HT-29 (cell line): Measurements from ENCODE around the gene TYW1. TPM values are rescaled to one million over a fixed set of nuclear protein-coding genes. Genes with fewer than 3 reads are reported as not detected.
A peak's percentile ranks its signal among the peaks of the same experiment; 100 is the strongest.
"Not testable (repeated sequence)": the region's sequence is repeated elsewhere in the genome, so short reads cannot be mapped to it uniquely, and the experiment has no call there.

Experiments used
- DNase-seq: peaks from one replicate; pipeline ENCODE4 v3.0.0-alpha.2; 2015; ENCODE audit warnings: low spot score
- total RNA-seq: library from RNA; depleted of rRNA; stranded (reverse); fragments of >200 nt; shearing (Covaris generic); gene quantifications from 2 replicates; pipeline ENCODE4 v1.2.3, GENCODE V29; 2014

TYW1 gene
- total RNA-seq, 1 experiment from 2014 or later, result 19.5 TPM

DNA sequence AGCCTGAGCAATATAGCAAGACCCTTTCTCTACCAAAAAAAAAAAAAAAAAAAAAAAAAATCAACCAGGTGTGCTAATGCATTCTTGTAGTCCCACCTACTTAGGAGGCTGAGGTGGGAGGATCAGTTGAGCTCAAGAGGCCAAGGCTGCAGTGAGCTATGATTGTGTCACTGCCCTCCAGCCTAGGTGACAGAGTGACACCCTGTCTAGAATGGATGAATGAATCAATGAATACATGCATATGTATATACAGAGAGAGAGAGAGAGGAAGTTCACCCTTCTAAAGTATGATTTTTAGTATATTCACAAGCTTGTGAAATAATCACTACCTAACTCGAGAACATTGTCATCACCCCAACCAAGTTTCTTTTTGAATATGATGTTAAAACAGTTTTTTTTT lies 138.3 kb downstream of the TYW1 start:
- not testable (repeated sequence) for DNase-seq

DNA sequence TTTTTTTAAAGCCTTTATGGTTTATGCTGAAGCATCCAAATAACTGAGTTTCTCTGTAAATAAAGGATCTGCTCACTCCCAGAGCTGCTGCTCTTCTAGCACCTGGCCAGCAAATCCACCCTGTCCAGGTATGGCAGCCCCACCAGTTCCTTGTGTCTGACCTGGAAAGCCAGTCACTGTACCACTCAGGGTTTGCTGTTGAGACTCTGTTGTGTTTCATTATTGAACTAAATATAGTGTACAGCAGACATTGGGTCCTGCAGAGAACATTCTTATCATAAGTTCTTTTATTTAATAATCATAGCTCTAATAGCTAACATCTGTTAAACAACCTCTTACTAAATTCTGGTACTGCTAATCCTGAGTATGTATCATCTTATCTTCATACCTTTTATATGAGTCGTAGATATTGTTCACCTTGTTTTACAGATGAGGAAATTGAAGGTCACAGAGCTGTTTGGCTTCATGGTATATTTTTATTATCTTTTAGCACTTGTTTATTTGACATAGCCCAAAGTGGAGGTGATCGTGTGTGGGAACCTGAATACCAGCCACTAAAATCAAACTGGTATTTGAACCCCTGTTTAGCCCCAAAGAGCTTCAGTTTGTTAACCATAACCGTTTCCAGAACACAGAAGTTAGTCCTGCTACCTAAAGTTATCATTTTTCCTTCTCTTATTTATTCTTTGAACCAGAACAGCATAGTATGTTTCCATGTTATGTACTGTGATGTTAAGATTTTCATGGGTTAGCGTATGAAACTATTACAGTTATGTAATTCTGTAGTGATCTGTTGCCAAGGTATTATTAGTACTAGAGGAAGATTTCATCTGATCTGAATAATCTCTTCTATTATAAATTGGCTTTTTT lies 139.2 kb downstream of the TYW1 start:
- DNase-seq, result not testable (repeated sequence)

DNA sequence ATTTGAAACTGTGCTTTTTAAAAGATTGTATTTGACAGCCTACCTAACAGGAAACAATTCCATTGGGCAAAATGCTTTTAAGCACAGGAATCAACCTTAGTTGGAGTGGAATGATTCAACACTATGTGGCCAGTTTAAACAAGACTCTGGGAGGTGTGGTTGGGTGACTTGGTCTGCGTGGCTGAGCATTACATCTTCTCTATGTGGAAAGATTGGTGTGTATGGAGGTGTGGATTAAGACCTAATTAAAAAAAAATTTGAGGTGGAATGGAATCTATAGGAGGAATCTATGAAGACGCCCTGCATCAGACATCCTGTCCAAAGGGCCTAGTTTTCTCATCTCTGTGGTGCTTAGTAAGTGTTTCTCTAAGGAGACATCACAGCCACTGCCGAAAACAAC lies 140.9 kb downstream of the TYW1 start:
- not testable (repeated sequence) for DNase-seq

DNA sequence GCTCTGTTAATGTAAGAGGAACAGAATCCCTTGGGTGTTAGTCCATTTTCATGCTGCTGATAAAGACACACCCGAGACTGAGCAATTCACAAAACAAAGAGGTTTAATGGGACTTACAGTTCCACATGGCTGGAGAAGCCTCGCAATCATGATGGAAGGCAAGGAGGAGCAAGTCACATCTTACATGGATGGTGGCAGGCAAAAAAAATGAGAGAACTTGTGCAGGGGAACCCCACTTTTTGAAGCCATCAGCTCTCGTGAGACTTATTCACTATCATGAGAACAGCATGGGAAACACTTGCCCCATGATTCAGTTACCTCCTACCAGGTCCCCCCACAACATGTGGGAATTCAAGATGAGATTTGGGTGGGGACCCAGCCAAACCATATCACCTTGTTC lies 143.2 kb downstream of the TYW1 start:
- not testable (repeated sequence) for DNase-seq

DNA sequence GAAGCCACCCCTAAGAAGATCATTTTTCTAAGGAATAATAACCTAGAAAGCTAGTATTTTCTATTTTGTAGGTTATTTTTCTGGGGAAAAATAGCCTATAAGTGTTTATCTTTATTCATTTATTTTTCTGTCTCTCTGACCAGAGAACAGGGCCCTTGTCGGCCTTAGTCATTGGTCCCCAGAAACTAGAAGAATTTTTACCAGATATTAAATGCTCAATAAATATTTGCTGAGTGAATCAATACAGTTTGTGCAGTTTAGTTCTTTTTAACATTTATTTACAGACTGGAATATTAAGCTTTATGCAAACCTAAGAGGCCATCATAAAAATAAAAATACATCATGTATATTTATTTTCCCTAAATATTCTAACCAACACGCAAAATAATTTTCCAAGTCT lies 144.4 kb downstream of the TYW1 start:
- not testable (repeated sequence) for DNase-seq

DNA sequence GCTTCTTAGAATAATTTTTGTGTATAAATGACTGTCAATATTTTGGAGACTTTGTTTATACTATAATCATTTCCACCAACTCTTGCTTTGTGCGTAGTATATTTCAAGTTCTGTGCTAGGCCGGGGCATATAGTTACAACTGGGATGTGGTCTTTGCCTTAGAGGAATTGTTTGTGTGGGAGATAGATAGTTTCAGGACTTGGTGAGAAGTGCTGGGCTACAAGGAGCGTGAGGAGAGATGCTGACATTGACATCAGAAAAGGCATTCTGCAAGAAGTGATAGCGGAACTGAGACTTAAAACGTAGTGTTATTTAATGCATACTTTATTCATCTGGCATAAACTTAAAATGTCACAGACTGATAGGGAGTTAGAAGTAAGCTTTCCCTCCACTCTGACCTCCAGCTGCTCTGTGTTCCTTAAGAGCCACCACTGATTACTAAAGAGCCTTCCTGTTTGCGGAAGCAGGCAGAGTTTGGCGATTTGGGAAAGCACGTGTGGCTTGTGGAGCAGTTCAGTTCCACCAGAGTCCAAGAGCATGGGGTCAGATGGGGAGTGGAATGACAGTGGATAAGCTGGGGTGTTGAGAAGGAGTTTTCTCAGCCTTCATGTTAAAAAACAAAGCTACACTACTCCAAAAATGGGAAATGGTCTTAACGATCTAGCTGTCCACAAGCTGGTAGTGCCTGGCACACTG lies 146.6 kb downstream of the TYW1 start:
- not testable (repeated sequence) for DNase-seq

DNA sequence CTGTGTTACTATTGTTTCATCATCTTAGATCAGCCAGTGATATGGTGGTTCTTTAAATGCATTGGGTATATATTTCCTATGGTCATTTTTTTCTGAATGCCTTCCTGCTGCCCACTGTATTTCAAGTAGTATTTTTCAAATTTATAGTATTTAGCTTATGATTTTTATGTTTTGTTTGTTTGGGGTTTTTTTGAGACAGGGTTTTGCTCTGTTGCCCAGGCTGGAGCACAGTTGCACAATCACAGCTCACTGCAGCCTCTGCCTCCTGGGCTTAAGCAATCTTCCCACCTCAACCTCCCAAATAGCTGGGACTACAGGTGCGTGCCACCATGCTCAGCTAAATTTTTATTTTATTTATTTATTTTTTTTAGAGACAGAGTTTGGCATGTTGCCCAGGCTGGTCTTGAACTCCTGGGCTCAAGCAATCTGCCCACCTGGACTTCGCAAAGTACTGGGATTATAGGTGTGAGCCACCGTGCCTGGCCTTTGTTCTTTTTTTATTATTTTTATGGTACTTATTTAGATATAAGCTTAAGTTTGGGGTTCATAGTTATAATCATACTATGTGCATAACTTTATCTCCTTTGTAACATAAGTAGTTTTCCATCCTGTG lies 149.1 kb downstream of the TYW1 start:
- not testable (repeated sequence) for DNase-seq

DNA sequence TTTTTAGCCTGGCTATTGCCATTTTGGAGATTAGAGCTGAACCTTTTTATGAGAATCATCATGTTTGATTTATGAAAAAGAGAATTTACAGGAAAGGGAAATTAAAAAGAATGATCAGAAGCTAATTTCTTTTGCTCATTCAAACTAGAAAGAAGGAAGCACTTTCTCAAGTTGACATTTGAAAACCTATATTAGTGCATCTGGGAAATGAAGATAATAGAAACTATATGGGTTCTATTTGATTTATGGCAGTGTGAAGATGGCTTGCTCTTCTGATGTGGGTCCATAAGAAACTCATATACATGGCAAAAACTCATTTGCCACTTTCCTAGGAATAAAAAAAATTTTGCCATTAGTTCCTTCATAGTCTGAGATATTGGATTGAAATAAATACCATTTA lies 152.5 kb downstream of the TYW1 start:
- DNase-seq, result not testable (repeated sequence)

DNA sequence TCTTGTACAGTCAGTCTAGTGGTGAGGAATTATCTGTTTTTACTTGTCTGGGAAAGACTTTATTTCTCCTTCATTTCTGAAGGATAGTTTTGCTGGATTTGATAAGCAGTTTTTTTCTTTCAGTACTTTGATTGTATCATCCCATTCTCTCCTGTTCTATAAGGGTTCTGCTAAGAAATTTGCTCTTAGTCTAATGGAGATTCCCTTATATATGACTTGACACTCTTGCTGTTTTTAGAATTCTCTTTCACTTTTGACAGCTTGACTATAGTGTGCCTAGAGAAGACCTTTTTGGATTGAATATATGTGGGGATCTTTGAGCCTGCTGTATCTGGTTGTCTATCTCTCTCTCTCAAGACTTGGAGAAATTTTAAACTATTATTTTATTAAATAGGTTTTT lies 157.7 kb downstream of the TYW1 start:
- not testable (repeated sequence) for DNase-seq

DNA sequence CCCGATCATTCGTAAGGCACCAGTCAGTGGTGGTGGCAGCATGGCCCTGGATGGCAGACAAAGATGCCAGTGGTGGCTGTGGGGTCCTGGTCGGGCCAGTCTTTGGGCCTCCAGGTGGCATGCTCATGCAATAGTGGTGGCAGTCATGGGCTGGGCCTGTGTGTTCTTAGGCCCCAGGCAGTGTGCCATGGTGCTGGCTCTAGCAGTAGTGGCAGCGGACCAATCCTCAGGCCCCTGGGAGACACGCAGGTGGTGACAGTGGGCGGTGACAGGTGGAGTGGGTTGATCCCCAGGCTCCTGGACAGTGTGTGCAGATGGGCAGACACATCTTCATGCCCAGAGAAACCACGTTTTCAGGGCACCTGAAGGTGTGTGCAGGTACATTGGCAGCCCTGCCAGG lies 159.4 kb downstream of the TYW1 start:
- DNase-seq, result not testable (repeated sequence)

DNA sequence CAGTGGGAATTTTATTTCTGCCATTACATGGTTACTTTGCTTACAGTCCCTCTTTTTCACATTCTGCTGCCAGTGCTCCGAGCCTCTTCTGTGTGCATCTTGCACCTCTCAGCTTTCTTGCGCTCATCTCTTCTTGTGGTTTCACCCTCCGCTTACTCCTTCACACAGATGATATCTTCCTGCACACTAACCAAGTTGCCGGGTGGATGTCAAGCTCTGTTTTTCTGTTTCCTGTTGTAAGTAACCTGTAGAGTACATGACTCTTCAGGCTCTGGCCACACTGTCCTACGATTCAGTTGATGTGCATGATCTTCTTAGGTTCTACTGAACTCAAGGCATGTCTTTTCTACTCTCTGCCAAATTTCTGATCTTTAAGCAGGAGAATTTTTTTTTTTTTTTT lies 166.7 kb downstream of the TYW1 start:
- DNase-seq, result not testable (repeated sequence)

DNA sequence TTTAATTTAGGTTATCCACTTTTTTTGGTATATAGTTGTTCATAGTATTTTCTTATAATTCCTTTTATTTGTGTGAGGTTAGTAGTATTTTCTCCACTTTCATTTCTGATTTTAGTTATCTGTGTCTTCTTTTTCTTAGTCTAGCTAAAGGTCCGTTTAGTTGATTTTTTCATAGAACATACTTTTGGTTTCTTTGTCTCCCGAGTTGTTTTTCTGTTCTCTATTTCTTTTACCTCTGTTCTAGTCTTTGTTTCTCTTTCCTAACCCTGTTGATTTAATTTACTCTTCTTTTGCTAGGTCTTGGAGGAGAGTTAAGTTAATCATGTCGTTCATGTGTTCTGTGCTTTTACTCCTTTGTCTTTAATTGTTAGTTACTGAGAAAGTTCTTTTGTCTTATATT lies 174.5 kb downstream of the TYW1 start:
- DNase-seq, result not testable (repeated sequence)

DNA sequence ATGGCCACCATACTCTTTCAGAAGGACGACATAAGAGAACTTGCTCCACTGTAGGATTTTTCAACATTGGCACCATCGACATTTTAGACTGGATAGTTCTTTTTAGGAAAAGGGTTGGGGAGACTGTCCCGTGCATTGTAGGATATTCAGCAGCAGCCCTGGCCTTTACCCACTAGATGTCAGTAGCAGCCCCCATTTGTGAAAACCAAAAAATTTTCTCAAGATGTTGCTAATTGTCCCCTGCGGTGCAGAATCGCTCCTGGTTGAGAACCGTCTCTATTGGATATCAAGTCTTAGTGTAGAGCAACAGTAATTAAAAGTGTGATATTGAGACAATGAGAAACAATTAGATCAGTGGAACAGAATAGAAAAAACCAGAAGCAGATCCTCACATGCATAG lies 180.1 kb downstream of the TYW1 start:
- peak; percentile 0 for DNase-seq

DNA sequence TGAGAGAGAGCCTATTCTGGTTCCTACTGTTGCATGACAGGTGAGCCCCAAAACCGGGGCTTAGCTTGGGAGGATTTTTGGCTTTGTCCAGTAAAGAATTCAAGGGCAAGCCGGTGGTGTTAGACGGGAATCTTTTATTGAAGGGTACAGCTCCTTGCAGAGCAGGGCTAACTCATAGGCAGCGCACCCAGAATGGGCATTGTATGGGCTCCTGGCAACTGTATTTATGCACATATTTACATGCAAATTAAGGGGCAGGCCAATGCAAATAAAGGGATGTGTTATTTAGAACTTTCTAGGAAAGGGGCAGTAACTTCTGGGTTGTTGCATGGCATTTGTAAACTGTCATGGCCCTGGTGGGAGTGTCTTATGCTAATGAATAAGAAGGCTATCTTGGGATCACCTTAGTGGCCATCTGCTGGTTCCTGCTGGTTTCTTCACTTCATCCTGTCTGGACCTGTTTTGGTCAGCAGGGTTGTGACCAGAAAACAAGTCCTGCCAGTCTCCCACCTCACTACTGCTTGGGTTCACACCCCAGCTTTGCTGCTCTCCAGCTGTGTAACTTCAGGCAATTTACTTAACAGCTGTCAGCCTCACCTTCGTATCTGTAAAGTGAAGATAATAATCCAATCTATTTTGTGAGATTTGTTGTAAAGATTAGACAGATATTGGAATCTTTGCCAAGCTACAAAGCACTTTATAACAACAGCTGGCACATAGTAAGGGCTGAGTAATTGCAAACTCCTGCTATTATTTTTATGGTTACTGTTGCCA lies 182.5 kb downstream of the TYW1 start:
- DNase-seq, result peak; percentile 32

DNA sequence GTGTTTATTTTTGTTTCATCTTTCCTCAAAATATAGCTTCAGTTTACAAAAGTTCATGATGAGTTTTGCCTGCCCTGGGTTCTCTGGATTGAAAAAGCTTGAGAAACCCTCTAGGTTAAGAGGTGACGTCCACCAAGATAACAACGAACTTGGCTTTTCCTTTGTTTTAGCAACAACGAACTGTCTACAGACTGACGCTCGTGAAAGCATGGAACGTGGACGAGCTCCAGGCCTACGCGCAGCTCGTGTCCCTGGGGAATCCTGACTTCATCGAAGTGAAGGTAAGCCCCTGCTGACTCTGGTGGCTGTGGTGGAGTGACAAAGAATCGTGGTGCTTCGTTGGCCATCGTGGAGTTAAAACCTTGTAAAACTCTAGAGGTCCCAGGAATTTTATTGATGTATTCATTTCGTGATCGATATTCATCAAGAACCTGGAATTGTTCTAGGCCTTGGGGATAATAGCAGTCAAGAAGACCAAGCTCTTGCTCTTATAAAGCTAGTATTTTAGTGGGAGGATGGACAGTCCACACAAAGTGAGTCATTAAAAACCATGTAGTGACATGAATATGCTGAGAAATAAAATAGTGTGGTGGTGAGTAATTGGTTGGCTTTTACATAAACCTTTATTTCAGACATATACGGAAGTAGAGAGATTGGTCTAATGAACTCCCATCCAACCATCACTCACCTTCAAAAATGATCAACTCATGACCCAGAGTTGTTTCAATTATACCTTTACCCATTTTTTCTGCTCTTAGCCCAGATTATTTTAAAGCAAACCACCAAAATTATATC lies 186.5 kb downstream of the TYW1 start:
- DNase-seq, result not testable (repeated sequence)

DNA sequence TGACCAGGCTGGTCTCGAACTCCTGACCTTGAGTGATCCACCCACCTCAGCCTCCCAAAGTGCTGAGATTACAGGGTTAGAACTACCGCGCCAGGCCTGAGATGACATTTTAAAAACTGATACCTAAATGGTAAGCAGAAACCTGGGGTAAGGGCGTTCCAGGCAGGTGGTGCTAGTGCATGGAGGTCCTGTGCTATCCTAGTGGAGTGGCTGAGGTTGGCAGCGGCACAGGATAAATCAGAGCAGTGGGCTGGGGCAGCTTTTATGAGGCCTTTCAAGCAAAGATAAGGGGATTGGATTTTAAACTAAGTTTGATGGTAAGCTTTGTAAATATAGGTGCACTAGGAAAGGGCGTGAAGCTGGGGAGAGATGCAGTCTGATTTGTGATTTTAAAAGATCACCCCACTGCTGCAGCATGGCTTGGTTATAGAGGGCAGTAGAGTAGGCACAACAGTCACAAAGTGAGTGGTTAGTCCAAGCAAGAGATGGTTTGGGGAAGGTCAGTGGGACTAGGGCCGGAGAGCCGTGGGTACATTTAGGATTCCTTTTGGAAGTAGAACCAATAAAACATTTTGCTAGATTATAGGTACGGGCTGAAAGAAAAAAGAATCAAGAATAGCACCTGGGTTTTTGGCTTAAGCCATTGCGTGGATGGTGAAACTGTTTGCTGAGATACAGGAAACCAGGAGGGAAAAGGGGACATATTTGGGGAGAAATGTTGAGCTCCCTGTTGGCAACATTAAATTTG lies 188.5 kb downstream of the TYW1 start:
- DNase-seq, result not testable (repeated sequence)

DNA sequence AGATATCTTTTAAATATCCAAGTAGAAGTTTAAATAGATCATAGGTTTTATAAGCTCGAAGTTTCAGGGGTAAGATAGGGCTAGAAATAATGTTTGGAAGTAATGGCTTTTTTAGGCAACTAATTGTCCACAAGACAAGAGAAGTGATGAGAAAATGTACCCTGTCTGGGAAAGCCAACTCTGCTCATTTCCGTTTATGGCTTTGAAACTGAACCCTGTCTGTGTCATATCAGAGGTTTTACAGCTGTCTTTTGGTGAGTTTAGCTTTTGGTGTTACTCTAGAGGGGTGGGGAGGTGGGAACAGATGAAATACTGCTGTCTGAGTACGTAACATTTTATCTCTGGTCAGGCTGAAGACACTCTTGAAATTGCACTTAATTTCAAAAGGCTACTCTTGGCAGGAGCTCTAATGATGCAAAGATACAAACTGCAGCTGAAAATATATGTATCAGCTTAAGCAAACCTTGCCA lies 189.1 kb downstream of the TYW1 start:
- DNase-seq, result not testable (repeated sequence)

DNA sequence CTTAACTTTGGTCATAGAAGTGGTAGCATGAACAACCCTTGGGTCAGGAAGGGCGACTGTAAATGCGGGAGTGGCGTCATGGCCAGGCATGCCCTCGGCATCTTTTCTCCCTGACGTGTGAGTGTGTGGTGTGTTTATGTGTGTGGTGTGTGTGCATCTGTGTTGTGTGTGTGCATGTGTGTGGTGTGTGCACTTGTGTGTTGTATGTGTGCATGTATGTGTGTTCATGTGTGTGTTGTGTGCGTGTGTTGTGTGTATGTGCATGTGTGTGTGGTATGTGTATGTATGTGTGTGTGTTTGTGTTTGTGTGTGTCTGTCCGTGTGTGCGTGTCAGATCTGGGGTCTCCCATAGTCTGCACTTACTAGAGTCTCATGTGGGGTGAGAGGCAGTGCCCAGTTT lies 192.5 kb downstream of the TYW1 start:
- DNase-seq, result not testable (repeated sequence)

DNA sequence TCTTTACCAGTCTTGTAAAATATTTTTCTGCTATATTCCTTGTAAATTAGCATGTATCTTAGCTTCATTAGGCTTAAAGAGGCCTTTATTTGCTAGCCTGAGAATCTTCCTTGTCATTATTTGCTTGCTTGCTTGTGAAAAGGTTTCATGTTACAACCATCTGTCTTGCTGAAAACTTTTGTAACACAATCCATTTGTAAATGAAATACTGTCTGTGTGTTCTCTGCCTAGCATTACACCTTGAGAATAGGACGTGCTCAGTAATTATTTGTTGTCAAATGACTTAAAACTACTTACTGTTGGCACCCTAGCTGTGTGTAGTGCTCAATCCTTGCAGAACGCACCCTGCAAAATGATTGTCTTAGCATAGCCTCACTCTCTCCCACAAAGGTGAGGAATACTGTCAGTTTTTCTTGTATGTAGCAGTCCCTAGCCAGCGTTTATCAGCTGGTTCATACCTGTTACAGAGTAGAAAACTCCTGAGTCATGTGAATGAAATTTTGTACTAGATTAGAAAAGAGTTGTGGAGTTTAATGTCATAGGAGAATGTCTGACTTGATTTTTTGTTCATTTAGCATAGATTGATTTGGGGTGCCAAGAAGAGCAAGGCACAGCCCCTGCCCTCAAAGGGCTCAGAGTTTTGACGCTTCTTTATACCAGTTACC lies 193.3 kb downstream of the TYW1 start:
- not testable (repeated sequence) for DNase-seq
